22Rv1 (cell line): ENCODE measurements around the gene KCNG4.
"Not testable (repeated sequence)": the region's sequence is repeated elsewhere in the genome, so short reads cannot be mapped to it uniquely, and the experiment has no call there.

Source experiments
- ZFX ChIP-seq: fragments of 450-650 bp; IDR thresholded peaks from 2 replicates; pipeline ENCODE4 v1.6.1; 2017; ENCODE audit warnings: antibody characterized with exemption, borderline replicate concordance
- TF ChIP-seq, protein P1 (sequence below): fragments of 450-650 bp; IDR thresholded peaks from 2 replicates; pipeline ENCODE4 v1.5.1; 2017; ENCODE audit warnings: mild to moderate bottlenecking

DNA sequence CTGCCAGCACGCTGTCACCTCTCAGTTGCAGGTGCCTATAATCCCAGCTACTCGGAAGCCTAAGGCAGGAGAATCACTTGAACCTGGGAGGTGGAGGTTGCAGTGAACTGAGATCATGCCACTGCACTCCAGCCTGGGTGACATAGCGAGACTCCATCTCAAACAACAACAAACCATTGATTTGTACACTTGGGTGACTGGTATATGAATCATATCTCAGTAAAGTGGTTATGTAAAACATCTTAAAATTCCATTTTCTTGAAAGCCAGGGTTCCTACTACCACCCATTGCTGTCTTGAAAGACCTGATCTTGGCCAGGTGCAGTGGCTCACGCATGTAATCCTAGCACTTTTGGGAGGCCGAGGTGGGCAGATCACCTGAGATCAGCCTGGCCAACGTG lies 34.7 kb downstream of the KCNG4 start:
- TF ChIP-seq, protein P1, sequence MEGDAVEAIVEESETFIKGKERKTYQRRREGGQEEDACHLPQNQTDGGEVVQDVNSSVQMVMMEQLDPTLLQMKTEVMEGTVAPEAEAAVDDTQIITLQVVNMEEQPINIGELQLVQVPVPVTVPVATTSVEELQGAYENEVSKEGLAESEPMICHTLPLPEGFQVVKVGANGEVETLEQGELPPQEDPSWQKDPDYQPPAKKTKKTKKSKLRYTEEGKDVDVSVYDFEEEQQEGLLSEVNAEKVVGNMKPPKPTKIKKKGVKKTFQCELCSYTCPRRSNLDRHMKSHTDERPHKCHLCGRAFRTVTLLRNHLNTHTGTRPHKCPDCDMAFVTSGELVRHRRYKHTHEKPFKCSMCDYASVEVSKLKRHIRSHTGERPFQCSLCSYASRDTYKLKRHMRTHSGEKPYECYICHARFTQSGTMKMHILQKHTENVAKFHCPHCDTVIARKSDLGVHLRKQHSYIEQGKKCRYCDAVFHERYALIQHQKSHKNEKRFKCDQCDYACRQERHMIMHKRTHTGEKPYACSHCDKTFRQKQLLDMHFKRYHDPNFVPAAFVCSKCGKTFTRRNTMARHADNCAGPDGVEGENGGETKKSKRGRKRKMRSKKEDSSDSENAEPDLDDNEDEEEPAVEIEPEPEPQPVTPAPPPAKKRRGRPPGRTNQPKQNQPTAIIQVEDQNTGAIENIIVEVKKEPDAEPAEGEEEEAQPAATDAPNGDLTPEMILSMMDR = not testable (repeated sequence)
- TF ChIP-seq ZFX = not testable (repeated sequence)
